ENCODE measurements around the gene CREG1. TPM values are rescaled to one million over a fixed set of nuclear protein-coding genes. Genes with fewer than 3 reads are reported as not detected.
A peak's percentile ranks its signal among the peaks of the same experiment; 100 is the strongest.

CREG1 gene
- total and polyA plus RNA-seq, 2 of the 8 experiments (the other 6 are each of a cell fraction or from before 2014, with no cell fraction given), result 29.8 to 30.1 TPM

GRCh38 chr1:167564612-167565270, 11.2 kb upstream of the CREG1 start:
- Histone ChIP-seq H2AK5ac (ENCODE audit: low read depth, low read length) (no peak overlapping the region), H3K27me3 (replicated peaks in 1 of 4; ENCODE audit: control insufficient read depth in 3 of 4, extremely low read depth in 1 of 4, insufficient read depth in 3 of 4, low read length in 3 of 4) (no peaks in the 10 kb centered on the region), H3K4me3 (ENCODE audit: extremely low read depth in 1 of 4, insufficient read depth in 2 of 4, low read depth in 3 of 4, low read length in 4 of 4) (no peak overlapping the region), H3K36me3 (ENCODE audit: control insufficient read depth in 2 of 4, insufficient read depth in 4 of 4, low read length in 3 of 4) (no peaks in the 10 kb centered on the region), H3K56ac (replicated peaks; ENCODE audit: insufficient read length, low read depth, low read length) (no peak overlapping the region), H3K23me2 (ENCODE audit: low read depth, low read length) (no peaks in the 10 kb centered on the region; the same call in 1 of the 2 replicates), H3K79me1 (ENCODE audit: low read depth, low read length) (no peaks in the 10 kb centered on the region), H3K14ac (ENCODE audit: insufficient read length) (no peak overlapping the region), H3K4me1 (replicated peaks in 1 of 4; ENCODE audit: control insufficient read depth in 3 of 4, insufficient read depth in 4 of 4, low read length in 3 of 4) (no peaks in the 10 kb centered on the region), H4K5ac (ENCODE audit: insufficient read length, low read depth, low read length) (no peak overlapping the region), H2BK12ac (ENCODE audit: low read depth, low read length) (no peak overlapping the region), H2BK120ac (replicated peaks; ENCODE audit: low read depth, low read length) (no peak overlapping the region), H4K91ac (replicated peaks; ENCODE audit: insufficient read length, low read length) (no peak overlapping the region), H2AFZ (ENCODE audit: low read length) (no peak overlapping the region; the same call in 1 of the 2 replicates), H3K9me3 (ENCODE audit: insufficient read depth in 2 of 2, low read depth in 1 of 2, low read length in 1 of 2) (no peaks in the 10 kb centered on the region), H3K18ac (ENCODE audit: extremely low read depth, low read length) (no peak overlapping the region), H3K4me2 (ENCODE audit: insufficient read depth in 1 of 2, low read depth in 2 of 2, low read length in 2 of 2) (no peak overlapping the region), H3K23ac (ENCODE audit: insufficient read length) (no peak overlapping the region), H2BK5ac (ENCODE audit: low read depth, low read length) (no peak overlapping the region), H3K27ac (ENCODE audit: low read depth, low read length) (no peak overlapping the region), H4K8ac (ENCODE audit: extremely low read depth, insufficient read depth, low read length) (no peak overlapping the region), H3K79me2 (ENCODE audit: control insufficient read depth in 1 of 2, insufficient read depth in 2 of 2, low read length in 2 of 2) (no peaks in the 10 kb centered on the region), H3K4ac (replicated peaks; ENCODE audit: insufficient read length, low read depth, low read length) (no peak overlapping the region), H2BK15ac (ENCODE audit: low read length) (no peak overlapping the region), H3K9ac (replicated peaks in 1 of 4; ENCODE audit: extremely low read depth in 1 of 4, low read depth in 3 of 4, low read length in 3 of 4) (no peak overlapping the region), H4K20me1 (replicated peaks in 1 of 2; ENCODE audit: control insufficient read depth in 1 of 2, insufficient read depth in 2 of 2, low read length in 2 of 2) (no peaks in the 10 kb centered on the region), H2BK20ac (ENCODE audit: low read length) (no peak overlapping the region)
- no peak for TF ChIP-seq BRCA1 (IDR thresholded peaks at IDR 0.05; ENCODE audit: low read depth, low read length)
- peak; percentile 76 for TF ChIP-seq CEBPB (IDR thresholded peaks at IDR 0.05; ENCODE audit: low read depth, low read length)
- no peak for TF ChIP-seq CREB1 (IDR thresholded peaks at IDR 0.05)
- FAIRE-seq, result no peak
- ChIA-PET POLR2A (ENCODE audit: partially characterized antibody) (interaction anchor here (1.7 to 4.9 kb wide), 2 partner anchors 12 to 145 kb away, joined by 5 to 32 read pairs; partner anchors contain the start of gene CREG1), CTCF (ENCODE audit: partially characterized antibody) (interaction anchor here (0.7 to 5.4 kb wide), 13 partner anchors 8 to 133 kb away, joined by 3 to 38 read pairs (median 4); no protein-coding TSS in a partner anchor)
- DNase-seq (ENCODE audit: low read depth in 1 of 2, low spot score in 2 of 2), result no peak
- 86% methylated on average over 5 of the region's 5 CpGs; no CpG with 5 or more reads in 1 of the 2 experiments for WGBS, 2 experiments (ENCODE audit: extremely low coverage in 1 of 2, insufficient coverage in 1 of 2, insufficient read length in 1 of 2, insufficient replicate concordance in 2 of 2, low coverage in 1 of 2, low lambda C conversion rate in 2 of 2, missing lambda C conversion rate in 1 of 2)

All from H1 (cell line).